GM23248 (cell line): ENCODE results near the gene RASSF1. TPM values are rescaled to one million over a fixed set of nuclear protein-coding genes. Genes with fewer than 3 reads are reported as not detected.

Experiments used
- DNase-seq: peaks from one replicate; pipeline ENCODE4 v3.0.0-alpha.2; 2015
- H2AFZ ChIP-seq: fragments of 200-600 bp; sonication (generic); 2 replicates; pipeline ENCODE4 v1.6.1; 2016; ENCODE audit warnings: antibody characterized with exemption
- H3F3A ChIP-seq: fragments of 200-600 bp; sonication (generic); 2 replicates; pipeline ENCODE4 v1.6.1; 2016; ENCODE audit warnings: mild to moderate bottlenecking, antibody characterized with exemption, mixed run types; ENCODE audit not compliant: insufficient read depth
- H3K27ac ChIP-seq: fragments of 200-600 bp; sonication (generic); 2 replicates; pipeline ENCODE4 v1.5.1; 2016; ENCODE audit warnings: mild to moderate bottlenecking
- H3K27me3 ChIP-seq: fragments of 200-600 bp; sonication (generic); replicated peaks from 2 replicates; pipeline ENCODE4 v1.6.1; 2016; ENCODE audit warnings: mild to moderate bottlenecking; ENCODE audit not compliant: insufficient read depth
- H3K36me3 ChIP-seq: fragments of 200-600 bp; sonication (generic); 2 replicates; pipeline ENCODE4 v1.6.1; 2016; ENCODE audit warnings: low read depth, mild to moderate bottlenecking
- H3K4me1 ChIP-seq: fragments of 200-600 bp; sonication (generic); 2 replicates; pipeline ENCODE4 v1.6.1; 2016; ENCODE audit warnings: mild to moderate bottlenecking; ENCODE audit not compliant: insufficient read depth
- H3K4me2 ChIP-seq: fragments of 200-600 bp; sonication (generic); one replicate; pipeline ENCODE4 v1.6.1; 2016; ENCODE audit warnings: mild to moderate bottlenecking; ENCODE audit not compliant: unreplicated experiment
- H3K4me3 ChIP-seq: fragments of 200-600 bp; sonication (generic); 2 replicates; pipeline ENCODE4 v1.5.1; 2016; ENCODE audit warnings: mild to moderate bottlenecking
- H3K79me2 ChIP-seq: fragments of 200-600 bp; sonication (generic); 2 replicates; pipeline ENCODE4 v1.6.1; 2016; ENCODE audit warnings: mild to moderate bottlenecking; ENCODE audit not compliant: insufficient read depth
- H3K9ac ChIP-seq: fragments of 200-600 bp; sonication (generic); 2 replicates; pipeline ENCODE4 v1.6.1; 2016; ENCODE audit warnings: mild to moderate bottlenecking
- H3K9me2 ChIP-seq: fragments of 200-600 bp; sonication (generic); 2 replicates; pipeline ENCODE4 v1.6.1; 2016; ENCODE audit warnings: mixed run types, mild to moderate bottlenecking, moderate library complexity; ENCODE audit not compliant: insufficient read depth
- H3K9me3 ChIP-seq: fragments of 200-600 bp; sonication (generic); one replicate; pipeline ENCODE4 v1.6.1; 2017; ENCODE audit warnings: low read depth
- H4K20me1 ChIP-seq: fragments of 200-600 bp; sonication (generic); 2 replicates; pipeline ENCODE4 v1.6.0; 2016; ENCODE audit not compliant: insufficient read depth
- EZH2 ChIP-seq: fragments of 200-600 bp; sonication (generic); IDR thresholded peaks from 2 replicates; pipeline ENCODE4 v1.6.1; 2018; ENCODE audit warnings: antibody characterized with exemption, mild to moderate bottlenecking; ENCODE audit not compliant: insufficient read depth, poor library complexity, severe bottlenecking
- EZH2phosphoT487 ChIP-seq: fragments of 200-600 bp; sonication (generic); IDR thresholded peaks from 2 replicates; pipeline ENCODE4 v1.6.1; 2018; ENCODE audit warnings: antibody characterized with exemption, moderate library complexity, mild to moderate bottlenecking, low read depth; ENCODE audit not compliant: insufficient read depth
- WGBS, 2 experiments: methylation state at CpG; one replicate each; pipeline ENCODE4 v1.1.6; 2015 to 2017; ENCODE audit warnings: low lambda C conversion rate in 2 of 2, low coverage in 1 of 2; ENCODE audit errors: missing lambda C conversion rate in 2 of 2; 5-methylcytosine and 5-hydroxymethylcytosine counted together
- in situ Hi-C: fragments of 300-500 bp; cut with MboI; formaldehyde crosslinking; loops from 2 replicates; pipeline ENCODE4 v1.15.0; 2020
- polyA plus RNA-seq: library from polyadenylated mRNA; unstranded; fragments of >200 nt; fragmentation: Nextera tagmentation; extraction: Ambion mirVana; gene quantifications from 2 replicates; pipeline ENCODE4 v1.2.1, GENCODE V29; 2016
- total RNA-seq: library from RNA; depleted of rRNA; stranded (reverse); fragments of >200 nt; shearing (Covaris generic); gene quantifications from 2 replicates; pipeline ENCODE4 v1.2.3, GENCODE V29; 2014

The RASSF1 gene
- total and polyA plus RNA-seq, 2 experiments from 2014 or later = 56.4 to 57.5 TPM

GRCh38 chr3:50340147-50340447, 539 bp downstream of the RASSF1 start:
- TF ChIP-seq EZH2 (no peak), EZH2phosphoT487 (no peak)
- WGBS, 2 experiments = 0 to 3% methylated on average over 9 of the region's 9 CpGs
- peak overlapping the region; percentile 70 for H2AFZ ChIP-seq
- H3K79me2 ChIP-seq = peaks cover 46% of the 10 kb centered on the region
- H3K27me3 ChIP-seq = no peaks in the 10 kb centered on the region
- H3K4me2 ChIP-seq = peak overlapping the region; percentile 90
- no peaks in the 10 kb centered on the region for H3K9me2 ChIP-seq
- H3K9ac ChIP-seq = peak overlapping the region; percentile 92
- H3K36me3 ChIP-seq = no peaks in the 10 kb centered on the region
- peaks cover 34% of the 10 kb centered on the region for H3K4me1 ChIP-seq
- no peak for DNase-seq
- H4K20me1 ChIP-seq = no peaks in the 10 kb centered on the region
- no peaks in the 10 kb centered on the region for H3K9me3 ChIP-seq
- in situ Hi-C loops = loop anchor here (10.0 kb wide), 1 partner anchor 195 kb away; no protein-coding TSS in a partner anchor
- H3K4me3 ChIP-seq = peak overlapping the region; percentile 89
- H3F3A ChIP-seq = peaks cover 38% of the 10 kb centered on the region
- H3K27ac ChIP-seq = peak overlapping the region; percentile 96

- no peaks in the 10 kb centered on the region for H3K9me3 ChIP-seq
- in situ Hi-C loops = loop anchor here (10.0 kb wide), 1 partner anchor 195 kb away; no protein-coding TSS in a partner anchor
- 79 to 80% methylated on average over 14 of the region's 14 CpGs for WGBS, 2 experiments
- H3K4me2 ChIP-seq = peak overlapping the region; percentile 90
- H3K9me2 ChIP-seq = no peaks in the 10 kb centered on the region
- peaks cover 43% of the 10 kb centered on the region for H3F3A ChIP-seq
- H3K27me3 ChIP-seq = no peaks in the 10 kb centered on the region
- no peaks in the 10 kb centered on the region for H3K36me3 ChIP-seq
- H3K27ac ChIP-seq = peak overlapping the region; percentile 96
- H2AFZ ChIP-seq = peak overlapping the region; percentile 70
- H3K79me2 ChIP-seq = peaks cover 51% of the 10 kb centered on the region
- DNase-seq = peak; percentile 86
- TF ChIP-seq EZH2phosphoT487 (no peak), EZH2 (no peak)
- H4K20me1 ChIP-seq = no peaks in the 10 kb centered on the region
- peak overlapping the region; percentile 92 for H3K9ac ChIP-seq
- H3K4me3 ChIP-seq = peak overlapping the region; percentile 89
- peaks cover 39% of the 10 kb centered on the region for H3K4me1 ChIP-seq
Observed at GRCh38 chr3:50339485-50340146, 1.0 kb downstream of the RASSF1 start.

GRCh38 chr3:50338965-50339364, 1.7 kb downstream of the RASSF1 start:
- whole genome bisulfite sequencing, 2 experiments = 57 to 60% methylated on average over 5 of the region's 5 CpGs
- Histone ChIP-seq H3K4me3 (peak overlapping the region; percentile 89), H3K9ac (peak overlapping the region; percentile 92), H3K4me1 (peaks cover 45% of the 10 kb centered on the region), H3K27me3 (no peaks in the 10 kb centered on the region), H3K36me3 (no peaks in the 10 kb centered on the region), H3K79me2 (peaks cover 58% of the 10 kb centered on the region), H3K4me2 (peak overlapping the region; percentile 74), H4K20me1 (no peaks in the 10 kb centered on the region; the same call in 1 of the 2 replicates), H3K9me3 (no peaks in the 10 kb centered on the region), H3K9me2 (no peaks in the 10 kb centered on the region), H2AFZ (no peak overlapping the region), H3F3A (peaks cover 50% of the 10 kb centered on the region), H3K27ac (peak overlapping the region; percentile 96)
- TF ChIP-seq EZH2 = no peak
- no peak for TF ChIP-seq EZH2phosphoT487
- in situ Hi-C loops = no loop called here
- peak; percentile 40 for DNase-seq

- Histone ChIP-seq H4K20me1 (no peaks in the 10 kb centered on the region; the same call in 1 of the 2 replicates), H3K9me2 (no peaks in the 10 kb centered on the region), H3K4me1 (peaks cover 53% of the 10 kb centered on the region), H2AFZ (peak overlapping the region; percentile 72), H3K9me3 (no peaks in the 10 kb centered on the region), H3K4me2 (peak overlapping the region; percentile 96), H3K27ac (peak overlapping the region; percentile 96), H3K79me2 (peaks cover 74% of the 10 kb centered on the region), H3K27me3 (no peaks in the 10 kb centered on the region), H3K4me3 (peak overlapping the region; percentile 89), H3K36me3 (no peaks in the 10 kb centered on the region), H3K9ac (peak overlapping the region; percentile 99), H3F3A (peaks cover 50% of the 10 kb centered on the region)
- peak; percentile 100 for DNase-seq
- TF ChIP-seq EZH2 (no peak), EZH2phosphoT487 (no peak)
- WGBS, 2 experiments = 1% methylated on average over 63 to 68 of the region's 79 CpGs
- in situ Hi-C loops = no loop called here
Observed at GRCh38 chr3:50337175-50337861, 3.3 kb downstream of the RASSF1 start.
